GM08714 (cell line): Measurements from ENCODE around the gene CASP1.
"Not testable (repeated sequence)": the region's sequence is repeated elsewhere in the genome, so short reads cannot be mapped to it uniquely, and the experiment has no call there.

Source experiments
- H3K4me3 ChIP-seq: fragments of 200-500 bp; sonication (Bioruptor generic); 2 replicates; pipeline ENCODE4 v1.5.1; 2014; ENCODE audit warnings: mild to moderate bottlenecking, low read length, inconsistent platforms
- ZNF274 ChIP-seq: IDR thresholded peaks from 2 replicates; pipeline ENCODE4 v1.6.1; 2012; ENCODE audit warnings: mild to moderate bottlenecking, low read depth, low read length

The CASP1 gene

DNA sequence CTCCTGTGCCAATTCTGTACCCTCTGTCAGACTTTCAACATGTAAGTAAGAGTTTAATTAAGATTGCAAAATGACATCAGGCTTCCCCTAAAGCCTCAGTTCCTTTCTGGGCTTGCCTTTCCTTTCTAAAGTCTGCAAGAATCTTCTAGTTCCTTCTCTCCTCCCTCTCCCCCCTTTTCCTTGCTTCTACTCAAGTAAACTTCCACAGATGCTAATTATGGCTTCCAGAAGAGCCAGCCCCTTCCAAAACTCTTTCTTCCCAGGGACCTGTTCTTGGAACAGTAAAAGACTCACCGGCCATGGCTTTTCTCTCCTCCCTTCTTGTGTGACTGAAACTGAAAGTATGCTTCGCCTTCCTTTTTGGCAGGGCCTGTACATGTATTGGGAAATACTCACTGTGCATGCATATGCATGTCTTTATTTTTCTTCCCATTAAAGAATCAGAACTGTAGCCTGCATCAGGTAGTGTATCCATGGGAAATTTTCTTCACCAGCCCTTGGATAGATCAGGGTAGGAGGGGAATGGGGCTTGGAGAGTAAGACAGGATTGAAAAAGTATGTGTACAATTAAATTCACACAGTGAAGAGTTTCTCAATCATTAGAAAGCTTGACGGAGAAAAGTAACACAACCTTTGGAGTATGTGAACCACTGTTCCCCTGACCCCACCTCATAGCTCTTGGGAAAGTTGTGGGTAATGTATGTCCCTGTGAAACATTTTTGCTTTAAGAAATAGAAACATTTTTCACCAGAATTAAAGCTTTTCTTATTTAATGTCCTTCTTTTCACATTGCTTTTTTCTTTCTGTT, at the start of gene CASP1:
CASP1 (minus strand) TSS at position 332 of the 808 bp plus-strand sequence; CDS start at position 301, 31 bp downstream.
- H3K4me3 ChIP-seq = peak within 1 kb of the TSS; percentile 95
- TF ChIP-seq ZNF274 = no peak

DNA sequence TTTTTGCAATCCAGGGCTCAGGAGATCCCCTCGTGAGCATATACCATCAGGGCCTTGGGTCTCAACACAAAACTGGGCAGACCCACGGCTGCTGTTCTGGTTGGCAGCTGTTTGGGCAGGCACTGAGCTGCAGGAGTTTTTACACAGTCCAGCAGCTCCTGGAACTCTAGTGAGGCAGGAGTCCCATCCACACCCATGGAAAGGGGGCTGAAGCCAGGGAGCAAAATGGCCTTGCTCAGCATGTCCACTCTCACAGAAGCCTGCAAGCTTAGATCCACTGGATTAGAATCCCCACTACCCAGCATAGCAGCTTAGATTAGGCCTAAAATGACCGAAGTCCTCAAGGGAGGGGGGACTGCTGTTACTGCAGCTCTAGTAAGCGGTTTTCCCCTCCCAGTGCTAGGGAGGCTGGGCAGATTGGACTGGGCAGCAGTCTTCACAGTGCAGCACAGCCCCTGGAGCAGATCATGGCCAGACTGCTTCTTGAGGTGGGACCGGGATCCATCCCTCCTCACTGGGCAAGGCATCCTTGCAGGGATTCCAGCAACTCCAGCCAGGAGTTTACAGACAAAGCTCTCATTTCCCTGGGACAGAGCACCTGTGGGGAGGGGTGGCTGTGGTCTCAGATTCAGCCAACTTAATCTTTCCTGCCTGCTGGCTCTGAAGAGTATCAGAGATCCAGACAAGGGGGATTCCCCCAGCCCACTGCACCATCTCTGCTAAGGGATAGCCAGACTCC, 46.6 kb upstream of the CASP1 start:
- TF ChIP-seq ZNF274 = no peak
- H3K4me3 ChIP-seq = no peak overlapping the region

DNA sequence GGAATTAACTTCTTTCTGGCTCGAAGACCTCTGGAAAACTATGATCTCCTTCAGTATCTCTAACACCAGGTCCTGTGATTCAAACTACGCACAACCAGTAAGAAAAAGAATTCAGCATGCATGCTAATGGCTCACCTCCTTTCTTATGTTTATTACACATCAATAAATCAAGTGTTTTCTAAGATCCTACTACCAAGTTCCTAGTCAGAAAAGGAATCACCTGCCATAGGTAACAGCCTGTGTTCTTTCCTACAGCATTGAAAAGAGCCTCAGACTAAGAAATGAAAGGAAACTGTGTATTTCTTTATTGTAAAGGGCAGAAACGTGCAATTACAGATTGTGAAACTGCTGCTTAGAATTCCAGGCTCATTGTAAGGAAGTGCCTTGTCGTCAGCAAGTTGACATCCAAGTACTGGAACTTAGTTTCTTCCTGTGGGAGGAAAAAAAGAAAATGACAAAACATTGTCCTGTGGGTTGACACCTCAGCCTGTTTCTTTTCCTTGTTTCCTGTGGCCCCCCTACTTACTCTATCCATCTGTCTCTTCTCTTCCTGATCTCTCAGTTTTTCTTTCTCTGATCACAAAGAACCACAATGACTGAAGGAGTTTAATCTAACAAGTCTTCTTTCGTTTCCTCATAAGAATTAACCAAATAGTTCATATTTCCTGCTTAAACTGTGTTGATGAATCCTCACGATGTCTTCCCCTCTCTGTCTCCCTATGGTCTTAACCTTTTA, 45.4 kb upstream of the CASP1 start:
- not testable (repeated sequence) for H3K4me3 ChIP-seq

DNA sequence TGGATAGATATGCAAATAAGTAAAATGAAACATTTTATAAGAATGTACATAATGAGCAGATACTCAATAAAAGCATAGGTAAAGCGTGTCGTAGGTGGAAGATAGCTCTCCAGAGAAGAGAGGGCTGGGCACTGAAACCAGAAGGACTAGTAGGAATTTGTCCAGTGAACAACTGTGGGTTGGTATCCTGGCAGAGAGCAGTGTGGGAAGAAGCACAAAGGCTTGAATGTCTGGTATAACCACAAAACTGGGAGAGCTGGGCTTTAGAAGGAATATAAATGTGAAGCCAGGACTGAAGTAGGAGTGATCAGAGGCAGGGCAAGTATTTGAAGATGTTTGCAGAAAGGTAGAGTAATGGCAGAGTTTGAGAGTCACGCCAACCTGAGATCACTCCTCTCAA, 43.3 kb upstream of the CASP1 start:
- no peak overlapping the region for H3K4me3 ChIP-seq
- TF ChIP-seq ZNF274 = no peak

DNA sequence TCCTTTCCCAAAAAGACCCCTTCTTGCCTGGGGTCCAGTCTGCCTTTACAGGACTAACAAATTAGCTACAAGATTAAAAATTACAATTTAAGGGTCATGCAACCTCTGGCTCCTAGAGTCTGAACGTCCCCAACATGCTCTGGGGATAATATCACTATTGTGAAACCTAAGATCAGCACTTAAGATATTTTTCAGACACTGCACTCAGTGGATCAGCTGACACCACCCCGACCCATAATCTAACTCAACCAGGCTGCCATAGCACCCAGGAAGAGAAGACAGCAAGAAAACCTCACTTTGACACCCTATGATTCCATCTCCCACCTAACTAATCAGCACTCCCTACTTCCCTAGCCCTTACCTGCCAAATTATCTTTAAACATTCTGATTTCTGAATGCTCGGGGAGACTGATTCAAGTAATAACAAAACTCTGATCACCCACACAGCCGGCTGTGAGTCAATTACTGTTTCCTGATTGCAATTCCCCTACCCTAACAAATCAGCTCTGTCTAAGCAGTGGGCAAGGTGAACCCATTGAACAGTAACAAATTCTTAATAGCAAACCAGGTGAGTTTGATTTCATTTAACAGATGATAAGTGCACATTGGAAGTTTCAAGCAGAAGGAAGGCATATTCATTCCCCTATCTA, 42.3 kb upstream of the CASP1 start:
- not testable (repeated sequence) for H3K4me3 ChIP-seq

DNA sequence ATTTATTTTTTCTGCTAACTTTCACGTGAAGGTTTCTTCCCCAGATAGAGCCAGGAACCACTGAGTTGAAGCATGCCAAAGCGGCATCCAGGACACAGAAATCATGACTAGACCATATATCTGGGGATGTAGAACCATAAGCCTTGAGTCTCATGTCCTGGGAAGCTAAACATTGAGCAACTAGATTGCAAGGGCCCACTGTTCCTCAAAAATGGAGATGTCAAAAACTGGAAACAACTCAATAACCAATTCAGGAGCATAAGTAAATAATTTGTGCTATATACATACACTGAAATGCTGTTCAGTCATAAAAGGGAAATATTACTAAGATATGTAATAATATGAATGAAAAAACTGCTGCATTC, 39.2 kb upstream of the CASP1 start:
- TF ChIP-seq ZNF274 = no peak
- H3K4me3 ChIP-seq = no peak overlapping the region

DNA sequence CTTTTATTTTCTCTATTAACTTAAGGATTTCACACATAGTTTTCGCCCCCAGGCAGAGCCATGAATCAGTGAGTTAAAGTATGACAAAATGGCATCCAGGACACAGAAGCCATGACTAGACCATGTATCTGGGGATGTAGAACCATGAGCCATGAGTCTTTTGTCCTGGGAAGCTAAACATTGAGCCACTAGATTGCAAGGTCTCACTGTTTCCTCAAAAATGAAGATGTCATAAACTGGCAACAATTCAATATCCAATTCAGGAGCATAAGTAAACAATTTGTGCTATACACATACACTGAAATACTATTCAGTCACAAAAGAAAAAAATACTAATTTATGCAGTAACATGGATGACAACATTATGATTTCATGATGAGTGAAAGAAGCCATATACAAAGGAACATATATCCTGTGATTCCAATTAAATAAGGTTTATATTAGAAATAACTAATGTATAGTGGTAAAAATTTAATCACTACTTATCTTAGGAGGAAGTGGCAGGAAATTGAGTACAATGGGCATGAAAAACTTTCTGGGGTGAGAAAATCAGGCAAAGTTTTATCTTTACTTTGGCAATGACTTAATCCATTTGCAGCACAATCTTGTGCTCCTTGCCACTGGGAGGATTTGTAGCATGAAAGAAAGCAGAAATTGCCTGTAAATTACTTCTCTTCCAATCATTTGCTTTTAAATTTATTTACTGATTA, 38.7 kb upstream of the CASP1 start:
- no peak overlapping the region for H3K4me3 ChIP-seq
- no peak for TF ChIP-seq ZNF274

DNA sequence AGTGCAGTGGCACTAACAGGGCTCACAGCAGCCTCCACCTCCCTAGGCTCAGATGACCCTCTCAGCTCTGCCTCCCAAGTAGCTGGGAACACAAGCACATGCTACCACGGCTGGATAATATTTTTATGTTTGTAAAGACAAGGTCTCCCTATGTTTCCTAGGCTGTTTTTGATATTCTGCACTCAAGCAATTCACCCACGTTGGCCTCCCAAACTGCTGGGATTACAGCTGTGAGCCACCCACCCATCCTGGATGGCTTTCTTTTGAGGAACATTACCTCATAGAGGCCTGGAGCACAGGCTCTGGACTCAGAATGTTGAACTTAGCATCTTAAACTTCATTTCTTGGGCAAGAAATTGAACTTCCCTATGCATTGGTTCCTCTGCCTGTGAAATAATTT, 37.1 kb upstream of the CASP1 start:
- H3K4me3 ChIP-seq = not testable (repeated sequence)

DNA sequence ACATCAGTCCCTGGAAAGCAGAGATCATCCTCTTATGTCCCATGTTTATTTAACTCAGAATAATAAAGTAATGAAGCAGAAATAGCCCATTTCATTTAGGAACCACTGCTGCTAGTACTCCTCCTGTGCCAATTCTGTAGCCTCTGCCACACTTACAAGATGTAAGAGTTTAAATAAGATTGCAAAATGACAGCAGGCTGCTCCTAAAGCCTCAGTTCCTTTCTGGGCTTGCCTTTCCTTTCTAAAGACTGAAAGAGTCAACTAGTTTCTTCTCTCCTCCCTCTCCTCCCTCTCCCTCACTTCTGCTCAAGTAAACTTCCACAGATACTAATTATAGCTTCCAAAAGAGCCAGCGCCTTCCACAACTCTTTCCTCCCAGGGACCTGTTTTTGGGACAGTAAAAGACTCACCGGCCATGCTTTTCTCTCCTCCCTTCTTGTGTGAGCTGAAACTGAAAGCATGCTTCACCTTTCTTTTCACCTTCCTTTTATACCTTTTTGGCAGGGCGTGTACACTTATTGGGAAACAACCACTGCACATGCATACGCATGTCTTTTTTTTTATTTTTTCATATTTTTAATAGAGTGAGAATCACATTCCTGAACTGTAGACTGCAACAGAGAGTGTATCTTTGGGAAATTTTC, 36.3 kb upstream of the CASP1 start:
- no peak for TF ChIP-seq ZNF274
- no peak overlapping the region for H3K4me3 ChIP-seq

DNA sequence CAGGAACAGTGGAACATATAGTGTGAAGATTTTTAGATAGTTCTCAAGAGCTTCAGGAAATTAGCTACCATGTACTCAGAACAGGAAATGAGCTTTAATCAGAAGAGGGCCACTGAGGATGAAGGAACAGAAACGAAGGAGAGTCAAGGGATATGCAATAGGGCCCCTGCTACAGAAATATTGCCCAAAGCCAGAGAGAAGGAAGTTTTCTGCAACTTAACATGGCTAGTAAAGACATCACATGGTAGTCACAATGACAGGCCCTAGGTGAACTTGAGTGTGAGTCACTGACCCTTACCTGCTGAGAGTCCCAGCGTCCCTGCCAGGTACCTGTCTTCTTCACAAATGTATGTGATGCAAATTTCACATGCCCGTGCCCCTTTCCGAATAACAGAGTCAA, 35.4 kb upstream of the CASP1 start:
- TF ChIP-seq ZNF274 = no peak
- no peak overlapping the region for H3K4me3 ChIP-seq

DNA sequence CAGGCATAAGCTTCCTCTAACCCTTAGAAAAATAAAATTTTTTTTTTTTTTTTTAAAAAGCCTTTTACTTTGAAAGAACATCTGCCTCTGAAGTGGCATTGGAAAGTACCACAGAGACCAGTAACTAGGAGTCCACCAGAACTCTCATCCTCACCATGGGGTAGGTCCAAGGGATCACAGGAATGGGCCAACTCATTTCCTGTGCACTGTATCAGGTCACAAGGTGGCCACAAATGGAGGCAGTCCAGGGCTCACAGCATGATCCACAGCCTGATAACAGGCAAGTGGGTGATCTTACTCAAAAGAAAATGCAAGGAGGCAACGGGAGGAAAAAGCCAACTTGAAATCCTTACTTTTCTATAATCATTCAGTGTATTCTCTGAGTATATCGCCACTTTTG, 34.8 kb upstream of the CASP1 start:
- H3K4me3 ChIP-seq = not testable (repeated sequence)

DNA sequence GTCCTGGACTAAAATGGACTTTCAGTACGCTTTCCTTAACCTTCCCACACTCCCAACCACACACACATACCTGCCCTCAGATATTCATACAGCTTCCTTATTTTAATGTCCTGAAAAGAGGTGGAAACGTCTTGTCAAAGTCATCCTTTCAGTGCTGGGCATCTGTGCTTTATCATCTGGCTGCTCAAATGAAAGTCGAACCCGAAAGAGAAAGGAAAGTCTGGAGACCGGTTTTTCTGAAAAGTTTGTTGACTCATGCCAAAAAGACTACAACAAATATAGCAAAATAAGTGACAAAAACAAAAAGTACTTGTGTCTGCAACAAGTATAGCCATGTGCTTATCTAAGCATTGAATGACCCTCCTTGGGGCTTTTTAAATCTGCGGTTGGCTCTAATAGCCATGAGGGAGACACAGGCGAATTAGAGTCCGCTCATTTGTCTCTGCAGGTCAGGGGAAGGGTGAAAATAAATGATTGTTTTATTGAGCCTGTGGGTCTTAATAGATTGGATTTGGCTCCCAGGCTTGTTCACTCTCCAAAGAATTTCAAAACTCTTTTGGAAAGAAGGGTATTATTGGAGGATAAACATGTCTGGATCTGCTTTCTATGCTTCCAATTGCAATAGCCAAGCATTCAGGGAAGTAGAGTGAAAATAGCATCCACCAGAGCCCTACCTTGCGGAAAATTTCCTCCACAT, 28.4 kb upstream of the CASP1 start:
- not testable (repeated sequence) for H3K4me3 ChIP-seq

DNA sequence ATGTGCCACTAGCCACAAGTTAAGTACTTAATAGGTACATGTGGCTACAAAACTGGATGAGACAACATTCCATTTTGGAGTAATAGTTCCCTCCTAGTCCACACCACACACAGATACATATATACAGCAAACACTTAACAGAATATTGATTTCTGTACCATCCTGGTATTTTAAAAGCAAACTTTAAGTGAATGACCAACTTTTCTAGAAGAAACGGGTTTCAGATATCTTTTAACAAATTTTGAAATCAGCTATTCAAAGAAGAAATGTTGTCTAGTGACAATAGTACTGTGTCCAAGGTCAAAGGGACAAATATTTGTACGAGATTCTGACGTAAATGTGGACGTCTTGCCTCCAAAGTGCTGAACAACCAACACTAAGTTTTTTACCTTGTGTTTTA, 22.5 kb upstream of the CASP1 start:
- no peak overlapping the region for H3K4me3 ChIP-seq
- TF ChIP-seq ZNF274 = no peak
